ACC112 (cell line): Measurements from ENCODE around the gene NLRP9.

ENCODE experiments used
- H2AFZ ChIP-seq: fragments of 200-600 bp; sonication (generic); one replicate; pipeline ENCODE4 v1.6.0; 2017; ENCODE audit warnings: antibody characterized with exemption, low read length; ENCODE audit not compliant: unreplicated experiment
- H3K27ac ChIP-seq: fragments of 200-600 bp; sonication (generic); 2 replicates; pipeline ENCODE4 v1.5.1; 2014; ENCODE audit warnings: low read depth, mild to moderate bottlenecking, antibody characterized with exemption, low read length, moderate library complexity
- H3K27me3 ChIP-seq: fragments of 200-600 bp; sonication (generic); 2 replicates; pipeline ENCODE4 v1.6.1; 2014; ENCODE audit warnings: mild to moderate bottlenecking, antibody characterized with exemption, low read length, moderate library complexity, mixed read lengths; ENCODE audit not compliant: insufficient read depth
- H3K36me3 ChIP-seq: fragments of 200-600 bp; sonication (generic); 2 replicates; pipeline ENCODE4 v1.6.1; 2016; ENCODE audit warnings: mild to moderate bottlenecking, antibody characterized with exemption, low read length, moderate library complexity, mixed read lengths; ENCODE audit not compliant: insufficient read depth
- H3K4me1 ChIP-seq: fragments of 200-600 bp; sonication (generic); one replicate; pipeline ENCODE4 v1.6.1; 2016; ENCODE audit warnings: low read length, mixed read lengths; ENCODE audit not compliant: insufficient read depth, unreplicated experiment, control insufficient read depth
- H3K4me3 ChIP-seq: fragments of 200-600 bp; sonication (generic); 2 replicates; pipeline ENCODE4 v1.5.1; 2014; ENCODE audit warnings: mild to moderate bottlenecking, low read depth, low read length
- H3K79me2 ChIP-seq: fragments of 200-600 bp; sonication (generic); one replicate; pipeline ENCODE4 v1.6.0; 2016; ENCODE audit warnings: low read length; ENCODE audit not compliant: control insufficient read depth, unreplicated experiment, insufficient read depth

Gene NLRP9

DNA sequence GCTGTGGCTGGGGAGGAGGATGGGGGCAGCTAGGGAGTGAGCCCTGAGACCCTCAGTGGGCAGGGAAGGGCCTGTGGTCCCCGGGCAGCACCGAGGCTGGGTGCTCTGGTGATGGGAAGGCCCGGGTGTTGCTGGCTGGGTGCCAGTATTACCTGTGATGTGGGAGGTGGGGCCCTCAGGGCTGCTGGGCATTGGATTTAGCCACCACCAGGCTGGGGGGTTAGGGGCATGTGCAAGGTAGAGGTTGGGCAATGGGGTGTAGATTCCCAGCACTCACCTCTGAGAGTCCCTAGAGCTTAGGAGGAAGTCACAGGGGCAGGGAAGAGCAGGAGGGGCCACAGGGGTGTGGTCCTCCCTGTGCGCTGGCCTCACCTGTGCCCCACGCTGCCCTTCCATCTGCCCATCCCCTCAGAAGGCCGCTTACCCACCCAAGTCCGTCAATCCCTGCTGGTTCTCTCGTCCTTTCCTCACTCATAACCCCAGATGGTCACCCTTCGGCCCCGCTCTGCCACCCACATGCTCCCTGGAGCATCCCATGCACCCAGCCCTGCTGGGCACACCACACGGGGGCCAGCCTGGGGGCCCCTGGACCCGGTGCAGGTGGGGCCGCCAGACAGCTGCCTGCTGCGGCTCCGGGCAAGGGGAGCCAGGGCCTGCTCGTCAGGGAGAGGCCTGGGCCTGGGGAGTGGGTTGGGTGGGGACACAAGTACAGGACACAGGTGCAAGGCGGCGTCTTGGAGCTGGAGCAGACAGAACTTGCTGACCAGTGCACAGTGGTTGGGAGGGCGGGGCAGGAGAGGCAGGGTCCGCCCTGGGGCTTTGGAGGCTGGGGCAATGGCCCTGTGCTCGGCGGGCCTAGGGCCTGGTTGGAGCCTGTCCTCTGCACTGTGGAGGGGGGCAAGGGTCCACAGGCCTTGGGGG is 50.7 kb downstream of the NLRP9 start:
- Histone ChIP-seq H3K27ac (no peak overlapping the region), H2AFZ (no peak overlapping the region), H3K27me3 (no peaks in the 10 kb centered on the region), H3K36me3 (no peaks in the 10 kb centered on the region), H3K4me3 (no peak overlapping the region), H3K79me2 (peaks cover 23% of the 10 kb centered on the region), H3K4me1 (no peaks in the 10 kb centered on the region)

DNA sequence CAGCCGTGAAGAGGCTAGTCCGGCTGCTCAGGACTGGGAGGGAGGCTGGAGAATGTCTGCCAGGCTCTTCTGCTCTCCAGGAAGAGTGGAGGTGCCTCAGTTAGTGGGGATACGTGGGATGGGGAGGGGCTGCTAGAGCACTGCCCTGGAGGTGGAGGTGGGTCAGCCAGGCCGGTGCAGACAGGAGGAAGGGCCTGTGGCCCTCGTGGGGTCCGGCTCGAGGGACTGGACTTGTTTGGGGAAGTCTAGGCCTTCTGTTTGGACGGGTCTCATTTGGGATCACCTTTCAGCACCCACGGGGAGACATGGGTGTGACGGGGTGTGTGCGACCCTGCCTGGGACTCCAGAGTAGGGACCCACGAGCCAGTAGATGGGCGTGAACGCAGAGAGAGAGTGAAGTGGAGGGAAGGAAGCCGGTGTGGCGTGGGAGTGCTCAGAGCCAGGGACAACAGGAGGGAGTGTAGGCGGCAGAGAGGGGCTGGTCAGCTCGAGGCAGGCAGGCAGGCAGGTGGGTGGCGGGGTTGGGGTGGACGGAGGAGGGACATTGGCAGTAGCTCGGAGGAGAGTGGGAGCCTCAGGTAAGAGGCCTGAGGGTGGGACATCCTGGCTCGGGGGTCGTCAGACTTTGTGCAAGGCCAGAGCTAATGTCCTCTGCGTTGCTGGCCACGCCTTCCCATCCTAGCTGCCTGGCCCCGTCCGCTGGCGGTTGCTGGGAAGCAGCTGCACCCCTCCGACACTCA is 51.7 kb downstream of the NLRP9 start:
- no peaks in the 10 kb centered on the region for H3K27me3 ChIP-seq
- no peak overlapping the region for H3K4me3 ChIP-seq
- 0 out of 2 replicates have a peak, but pooled peaks cover 5% of the 10 kb centered on the region for H3K36me3 ChIP-seq
- peaks cover 1% of the 10 kb centered on the region for H3K4me1 ChIP-seq
- H3K79me2 ChIP-seq, result peaks cover 32% of the 10 kb centered on the region
- H3K27ac ChIP-seq, result no peak overlapping the region
- no peak overlapping the region for H2AFZ ChIP-seq

DNA sequence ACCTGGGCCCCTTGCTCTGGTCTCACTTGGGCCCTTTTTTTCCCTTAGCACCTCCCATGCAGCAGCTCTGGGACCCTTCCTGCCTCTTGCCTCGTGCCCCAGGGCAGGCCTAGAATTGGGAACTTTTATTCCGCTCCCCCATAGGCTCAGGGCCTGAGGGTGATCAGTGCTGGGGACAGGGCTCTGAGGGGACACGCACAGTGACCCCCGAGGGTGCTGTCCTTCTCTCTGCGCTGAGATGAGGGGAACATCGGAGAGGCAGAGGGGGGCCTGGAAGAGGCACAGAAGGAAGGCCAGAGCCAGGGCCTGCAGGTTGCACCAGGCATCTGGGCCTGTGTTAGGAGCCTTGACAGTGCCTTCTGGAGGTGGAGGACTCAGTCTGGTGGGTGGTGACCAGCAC is 52.4 kb downstream of the NLRP9 start:
- H3K4me1 ChIP-seq, result peaks cover 7% of the 10 kb centered on the region
- 0 out of 2 replicates have a peak, but pooled peaks cover 5% of the 10 kb centered on the region for H3K36me3 ChIP-seq
- H2AFZ ChIP-seq, result no peak overlapping the region
- H3K27me3 ChIP-seq, result no peaks in the 10 kb centered on the region
- no peak overlapping the region for H3K4me3 ChIP-seq
- H3K27ac ChIP-seq, result no peak overlapping the region
- H3K79me2 ChIP-seq, result peaks cover 39% of the 10 kb centered on the region

DNA sequence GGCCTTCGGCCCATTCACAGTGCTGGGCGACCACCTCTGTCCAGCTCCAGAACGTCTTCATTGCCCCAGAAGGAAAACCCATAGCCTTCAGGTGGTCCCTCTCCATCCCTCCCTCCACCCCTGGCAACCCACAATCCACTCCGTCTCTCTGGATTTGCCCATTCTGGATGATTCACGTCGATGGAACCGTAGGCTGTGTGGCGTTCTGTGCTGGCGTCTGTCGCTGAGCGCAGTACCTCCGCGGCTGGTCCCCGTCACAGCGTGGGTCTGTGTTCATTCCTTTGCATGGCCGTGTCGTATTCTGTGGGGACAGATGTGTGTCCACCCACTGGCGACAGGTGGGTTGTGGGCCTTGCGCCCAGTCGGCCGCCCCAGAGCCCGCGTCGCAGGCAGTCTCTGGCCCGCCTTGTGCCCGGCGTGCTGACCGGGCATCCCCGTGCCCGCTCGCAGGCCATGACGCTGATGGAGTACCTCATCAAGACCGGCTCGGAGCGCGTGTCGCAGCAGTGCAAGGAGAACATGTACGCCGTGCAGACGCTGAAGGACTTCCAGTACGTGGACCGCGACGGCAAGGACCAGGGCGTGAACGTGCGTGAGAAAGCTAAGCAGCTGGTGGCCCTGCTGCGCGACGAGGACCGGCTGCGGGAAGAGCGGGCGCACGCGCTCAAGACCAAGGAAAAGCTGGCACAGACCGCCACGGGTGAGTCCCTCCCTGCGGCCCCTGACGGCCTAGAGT is 53.1 kb downstream of the NLRP9 start:
- Histone ChIP-seq H3K4me3 (no peak overlapping the region), H3K4me1 (peaks cover 7% of the 10 kb centered on the region)

DNA sequence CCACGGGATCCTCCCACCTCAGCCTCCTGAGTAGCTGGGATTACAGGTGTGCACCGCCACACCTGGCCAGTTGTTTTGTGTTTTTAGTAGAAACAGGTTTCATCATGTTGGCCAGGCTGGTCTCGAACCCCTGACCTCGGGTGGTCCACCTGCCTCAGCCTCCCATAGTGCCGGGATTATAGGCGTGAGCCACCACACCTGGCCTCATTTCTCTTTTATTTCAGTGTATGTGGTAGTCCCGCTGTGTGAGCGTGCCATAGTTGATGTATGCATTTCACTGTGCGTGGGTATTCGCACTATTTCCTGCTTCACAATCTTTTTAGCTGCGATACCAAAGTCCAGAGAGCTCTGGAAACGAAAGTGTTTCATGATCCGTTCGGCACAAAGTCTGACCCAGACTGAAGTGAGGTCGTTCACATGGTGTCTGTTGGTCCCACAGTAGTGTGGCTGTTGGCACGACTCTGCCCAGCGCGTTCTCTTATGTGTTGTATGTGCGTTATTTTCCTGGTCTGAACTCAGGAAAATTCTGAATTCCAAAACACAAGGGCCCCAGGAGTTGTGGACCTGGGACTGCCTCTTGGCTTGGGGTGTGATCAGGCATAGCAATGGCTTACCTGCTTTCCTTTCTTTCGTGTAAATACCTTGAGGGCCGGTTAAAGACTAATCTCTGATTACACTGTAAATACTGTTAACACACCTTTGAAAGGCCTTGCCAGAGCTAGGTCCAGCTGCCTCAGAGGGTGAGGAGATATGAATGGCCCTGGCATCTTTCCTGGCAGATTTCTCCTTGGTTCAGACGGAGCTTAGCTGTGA is 54.5 kb downstream of the NLRP9 start:
- Histone ChIP-seq H3K36me3 (peaks cover 10% of the 10 kb centered on the region; the same call in 1 of the 2 replicates), H2AFZ (no peak overlapping the region), H3K79me2 (peaks cover 55% of the 10 kb centered on the region), H3K27ac (no peak overlapping the region), H3K4me1 (peaks cover 16% of the 10 kb centered on the region), H3K4me3 (no peak overlapping the region), H3K27me3 (no peaks in the 10 kb centered on the region)

More for the DNA sequence above, 53.1 kb downstream of the NLRP9 start:
- Histone ChIP-seq H2AFZ (no peak overlapping the region), H3K27me3 (no peaks in the 10 kb centered on the region), H3K27ac (no peak overlapping the region), H3K36me3 (0 out of 2 replicates have a peak, but pooled peaks cover 5% of the 10 kb centered on the region), H3K79me2 (peaks cover 46% of the 10 kb centered on the region)

DNA sequence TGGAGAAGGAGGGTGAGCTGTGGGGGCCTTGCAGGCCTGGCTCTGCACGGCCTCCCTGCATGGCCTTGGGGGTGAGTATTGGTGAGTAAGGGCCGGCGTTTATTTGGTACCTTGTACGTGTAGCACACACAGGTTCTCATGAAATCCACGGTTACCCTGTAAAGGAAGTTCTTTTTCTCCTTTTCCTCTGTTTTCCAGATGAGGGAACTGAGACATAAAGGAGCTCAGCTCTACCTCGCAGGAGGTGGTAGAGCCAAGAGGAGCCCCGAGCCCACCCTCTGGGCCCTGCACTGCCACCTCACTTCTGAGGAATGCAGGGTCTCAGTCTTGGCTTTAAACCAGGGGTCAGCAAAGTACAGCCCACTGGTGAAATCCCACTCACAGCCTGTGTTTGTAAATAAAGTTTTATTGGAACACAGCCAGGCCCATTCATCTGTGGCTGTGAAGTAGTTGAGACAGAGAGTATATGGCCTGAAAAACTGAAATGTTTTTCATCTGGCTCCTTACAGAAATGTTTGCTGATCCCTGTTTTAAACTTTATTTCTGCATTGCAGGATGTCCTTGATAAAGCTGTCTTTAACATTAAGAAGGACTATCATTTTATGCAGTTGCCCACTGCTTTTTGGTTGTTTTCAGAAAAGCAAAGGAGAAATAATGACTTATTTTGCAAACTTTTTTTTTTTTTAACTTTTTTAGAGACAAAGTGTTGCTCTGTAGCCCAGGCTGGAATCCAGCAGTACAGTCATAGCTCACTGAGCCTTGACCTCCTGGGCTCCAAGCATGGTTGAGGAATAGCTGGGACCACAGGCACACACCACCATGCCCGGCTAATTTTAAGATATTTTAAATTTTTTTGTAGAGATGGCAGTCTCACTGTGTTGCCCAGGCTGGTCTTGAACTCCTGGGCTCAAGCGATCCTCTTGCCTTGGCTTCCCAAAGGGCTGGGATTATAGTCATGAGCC is 56.8 kb downstream of the NLRP9 start:
- Histone ChIP-seq H3K27me3 (no peaks in the 10 kb centered on the region), H2AFZ (no peak overlapping the region), H3K4me3 (no peak overlapping the region), H3K36me3 (peaks cover 10% of the 10 kb centered on the region; the same call in 1 of the 2 replicates), H3K4me1 (peaks cover 31% of the 10 kb centered on the region), H3K79me2 (peaks cover 74% of the 10 kb centered on the region), H3K27ac (no peak overlapping the region; the same call in 1 of the 2 replicates)

DNA sequence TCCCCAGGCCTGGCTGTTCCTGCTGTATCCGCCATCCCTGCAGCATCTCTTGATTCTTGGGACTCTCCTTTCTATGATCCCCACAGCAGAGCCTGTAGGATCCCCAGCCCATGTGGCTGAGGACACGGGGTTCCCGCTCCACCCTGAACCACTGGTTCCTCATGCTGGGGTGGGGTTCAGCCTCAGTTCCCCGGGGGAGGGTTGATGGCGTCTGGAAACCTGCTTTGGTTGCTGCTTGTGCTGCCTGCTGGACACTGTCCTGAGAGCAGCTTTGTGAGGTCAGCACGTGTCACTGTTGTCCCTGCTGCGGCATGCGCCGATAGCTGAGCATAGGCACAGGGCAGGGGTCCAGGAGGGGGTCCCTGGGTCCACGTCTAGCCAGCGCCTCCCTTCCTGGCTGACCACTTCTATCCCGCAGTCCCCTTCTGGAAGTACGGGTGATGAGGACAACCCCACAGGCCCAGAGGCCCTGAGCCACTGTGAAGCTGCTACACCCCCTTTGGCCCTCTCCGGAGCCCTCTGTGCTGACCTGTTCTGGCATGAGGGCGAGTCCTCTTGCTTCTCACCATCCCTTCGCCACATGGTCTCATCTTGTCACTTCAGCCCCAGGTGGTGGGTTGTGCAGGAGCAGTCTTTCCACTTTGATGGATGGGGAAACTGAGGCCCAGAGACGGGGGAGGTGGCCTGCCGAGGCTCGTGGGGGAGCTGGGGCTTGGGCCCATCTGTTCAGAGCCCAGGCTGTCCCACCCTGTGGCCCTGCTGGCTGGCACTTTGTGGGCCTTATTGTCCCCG is 57.7 kb downstream of the NLRP9 start:
- no peak overlapping the region for H3K4me3 ChIP-seq
- no peak overlapping the region for H3K27ac ChIP-seq
- peaks cover 80% of the 10 kb centered on the region for H3K79me2 ChIP-seq
- H3K27me3 ChIP-seq, result no peaks in the 10 kb centered on the region
- peaks cover 10% of the 10 kb centered on the region; the same call in 1 of the 2 replicates for H3K36me3 ChIP-seq
- H2AFZ ChIP-seq, result no peak overlapping the region
- peaks cover 36% of the 10 kb centered on the region for H3K4me1 ChIP-seq

DNA sequence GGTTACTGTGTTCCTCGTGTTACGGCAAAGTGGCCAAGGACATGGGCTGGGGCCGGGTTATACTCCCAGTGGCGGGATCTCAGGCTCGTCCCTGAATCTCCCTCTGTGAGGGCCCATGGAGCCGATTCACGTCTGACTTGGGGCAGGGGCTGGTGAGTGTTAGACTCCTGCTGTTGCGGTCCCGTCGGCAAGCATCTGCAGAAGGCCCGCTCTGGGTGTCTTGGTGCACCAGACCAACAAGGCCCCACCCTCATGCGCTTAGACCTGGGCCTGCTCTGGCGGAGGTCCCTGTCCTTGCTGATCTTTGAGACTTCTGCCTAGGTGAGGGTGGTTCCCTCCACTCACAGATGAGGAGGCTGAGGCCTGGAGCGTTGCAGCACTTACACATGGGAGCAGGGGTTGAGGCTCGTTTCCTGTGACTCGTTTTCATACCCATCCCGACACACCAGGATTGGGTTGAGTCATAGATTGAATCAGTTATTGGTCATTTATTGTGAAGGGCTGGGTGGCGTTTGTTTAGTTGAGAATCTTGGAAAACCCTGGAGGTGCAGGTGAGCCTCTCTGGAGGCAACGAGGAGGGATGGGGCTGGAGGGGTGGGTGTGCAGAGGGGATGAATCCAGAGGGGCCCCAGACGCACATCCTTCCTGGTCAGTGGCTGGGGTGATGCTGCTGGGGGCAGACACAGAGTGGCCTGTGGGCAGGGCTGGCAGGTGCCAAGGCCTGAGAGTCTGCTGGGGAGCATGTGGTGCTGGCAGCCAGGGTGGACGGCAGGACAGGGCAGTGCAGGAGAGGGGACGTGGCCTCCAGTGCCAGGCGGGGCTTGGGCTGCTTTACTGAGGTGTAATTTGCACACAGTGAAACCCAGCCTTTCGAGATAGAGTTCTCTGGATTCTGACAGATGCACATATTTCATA is 58.6 kb downstream of the NLRP9 start:
- peaks cover 10% of the 10 kb centered on the region; the same call in 1 of the 2 replicates for H3K36me3 ChIP-seq

More for the DNA sequence above, 58.6 kb downstream of the NLRP9 start:
- peaks cover 37% of the 10 kb centered on the region for H3K4me1 ChIP-seq
- no peaks in the 10 kb centered on the region for H3K27me3 ChIP-seq
- no peak overlapping the region for H3K27ac ChIP-seq
- H3K4me3 ChIP-seq, result no peak overlapping the region
- H3K79me2 ChIP-seq, result peaks cover 80% of the 10 kb centered on the region
- no peak overlapping the region for H2AFZ ChIP-seq
